PC-9 (cell line): Measurements from ENCODE around the gene CARMIL1.

Experiments
- CTCF ChIP-seq: fragments of 200-600 bp; sonication (generic); conservative IDR thresholded peaks from 2 replicates; pipeline ENCODE4 v1.6.1; 2017; ENCODE audit warnings: mixed run types, antibody characterized with exemption, mild to moderate bottlenecking, moderate library complexity
- EZH2 ChIP-seq: fragments of 200-600 bp; sonication (generic); IDR thresholded peaks from 2 replicates; pipeline ENCODE4 v1.8.0; 2017; ENCODE audit warnings: antibody characterized with exemption, low read depth

GRCh38 chr6:25623879-25624278 lies 344.7 kb downstream of the CARMIL1 start:
- TF ChIP-seq CTCF, result no peak
- TF ChIP-seq EZH2, result no peak
